ENCODE results near the gene CKLF. TPM values are rescaled to one million over a fixed set of nuclear protein-coding genes. Genes with fewer than 3 reads are reported as not detected.

The CKLF gene
- total RNA-seq, 1 experiment from 2014 or later = 77.1 TPM

DNA sequence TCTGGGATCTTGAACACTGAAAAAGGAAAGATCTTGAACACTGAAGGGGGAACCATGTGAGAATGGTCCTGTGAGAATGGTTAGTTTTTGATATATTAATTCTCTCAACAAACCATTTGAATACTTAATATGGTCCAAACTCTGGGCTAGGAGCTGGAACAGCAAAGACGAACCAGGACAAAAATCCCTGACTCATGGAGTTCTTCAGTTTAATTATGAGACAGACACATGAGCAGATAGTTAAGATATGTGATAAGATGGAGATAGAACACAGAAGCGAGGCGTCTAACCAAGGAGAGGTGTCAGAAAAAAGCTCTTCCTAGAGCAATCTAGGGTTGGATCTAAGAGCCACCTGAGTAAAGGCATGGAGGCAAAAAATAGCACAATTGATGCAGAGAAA lies 1.6 kb downstream of the CKLF start:
- ChIA-PET POLR2A (ENCODE audit: unreplicated experiment) (no interaction called here), CTCF (interaction anchor here (0.6 kb wide), 1 partner anchor 10 kb away, joined by 3 read pairs; no protein-coding TSS in a partner anchor)
- intact Hi-C loops (cut with micrococcal nuclease; ENCODE audit: unreplicated experiment) = loop anchor here (5.0 kb wide), 1 partner anchor 48 kb away; the partner anchor contains the start of gene CMTM3

DNA sequence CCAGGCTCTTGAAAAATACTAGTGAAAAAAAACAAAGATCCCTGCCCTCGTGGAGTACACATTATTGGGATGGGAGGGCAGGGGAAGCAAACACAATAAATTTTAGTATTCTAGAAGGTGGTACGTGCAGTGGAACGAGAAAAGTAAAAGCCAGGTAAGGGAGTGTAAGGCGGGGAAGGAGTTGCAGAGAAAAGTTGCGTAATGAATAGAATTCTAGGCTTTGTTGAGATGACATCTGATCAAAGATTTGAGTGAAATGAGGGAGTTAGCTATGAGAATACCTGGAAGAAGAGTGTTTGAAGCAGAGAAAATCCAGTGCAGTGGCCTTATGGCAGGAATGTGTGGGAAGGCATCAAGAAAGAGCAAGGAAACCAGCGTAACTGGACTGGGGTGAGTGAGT lies 2.1 kb downstream of the CKLF start:
- no TSS peak for BruUV-seq (replicated peaks)
- Histone ChIP-seq H3K4me3 (no peak overlapping the region), H2AFZ (no peak overlapping the region), H3F3A (ENCODE audit: insufficient read depth, low read depth) (peaks cover under 1% of the 10 kb centered on the region; the same call in 1 of the 2 replicates), H4K20me1 (ENCODE audit: insufficient read depth) (no peaks in the 10 kb centered on the region), H3K27me3 (ENCODE audit: insufficient read depth, low read depth) (no peaks in the 10 kb centered on the region), H3K9me3 (ENCODE audit: insufficient read depth, low read depth) (no peaks in the 10 kb centered on the region), H3K36me3 (ENCODE audit: low read depth) (0 out of 2 replicates have a peak, but pooled peaks cover 10% of the 10 kb centered on the region), H3K9me2 (ENCODE audit: insufficient read depth) (no peaks in the 10 kb centered on the region), H3K4me2 (no peak overlapping the region), H3K79me2 (ENCODE audit: low read depth) (peaks cover 20% of the 10 kb centered on the region), H3K4me1 (replicated peaks; ENCODE audit: insufficient read depth) (peaks cover 30% of the 10 kb centered on the region), H3K27ac (no peak overlapping the region)
- DNase-seq = no peak
- TF ChIP-seq, protein P1, sequence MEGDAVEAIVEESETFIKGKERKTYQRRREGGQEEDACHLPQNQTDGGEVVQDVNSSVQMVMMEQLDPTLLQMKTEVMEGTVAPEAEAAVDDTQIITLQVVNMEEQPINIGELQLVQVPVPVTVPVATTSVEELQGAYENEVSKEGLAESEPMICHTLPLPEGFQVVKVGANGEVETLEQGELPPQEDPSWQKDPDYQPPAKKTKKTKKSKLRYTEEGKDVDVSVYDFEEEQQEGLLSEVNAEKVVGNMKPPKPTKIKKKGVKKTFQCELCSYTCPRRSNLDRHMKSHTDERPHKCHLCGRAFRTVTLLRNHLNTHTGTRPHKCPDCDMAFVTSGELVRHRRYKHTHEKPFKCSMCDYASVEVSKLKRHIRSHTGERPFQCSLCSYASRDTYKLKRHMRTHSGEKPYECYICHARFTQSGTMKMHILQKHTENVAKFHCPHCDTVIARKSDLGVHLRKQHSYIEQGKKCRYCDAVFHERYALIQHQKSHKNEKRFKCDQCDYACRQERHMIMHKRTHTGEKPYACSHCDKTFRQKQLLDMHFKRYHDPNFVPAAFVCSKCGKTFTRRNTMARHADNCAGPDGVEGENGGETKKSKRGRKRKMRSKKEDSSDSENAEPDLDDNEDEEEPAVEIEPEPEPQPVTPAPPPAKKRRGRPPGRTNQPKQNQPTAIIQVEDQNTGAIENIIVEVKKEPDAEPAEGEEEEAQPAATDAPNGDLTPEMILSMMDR (conservative IDR thresholded peaks at IDR 0.05) = no peak
- TF ChIP-seq EZH2 (IDR thresholded peaks at IDR 0.05; ENCODE audit: low read depth) = no peak
- ChIA-PET CTCF (interaction anchor here (0.6 kb wide), 1 partner anchor 9 kb away, joined by 3 read pairs; no protein-coding TSS in a partner anchor), POLR2A (ENCODE audit: unreplicated experiment) (no interaction called here)
- intact Hi-C loops (cut with micrococcal nuclease; ENCODE audit: unreplicated experiment) = loop anchor here (5.0 kb wide), 1 partner anchor 48 kb away; the partner anchor contains the start of gene CMTM3

More for the DNA sequence above, 1.6 kb downstream of the CKLF start:
- Histone ChIP-seq H3F3A (ENCODE audit: insufficient read depth, low read depth) (peaks cover 5% of the 10 kb centered on the region; the same call in 1 of the 2 replicates), H3K4me3 (peak overlapping the region; percentile 66; the same call in 1 of the 2 replicates), H3K27me3 (ENCODE audit: insufficient read depth, low read depth) (no peaks in the 10 kb centered on the region), H3K4me1 (replicated peaks; ENCODE audit: insufficient read depth) (peaks cover 30% of the 10 kb centered on the region), H3K27ac (no peak overlapping the region), H3K79me2 (ENCODE audit: low read depth) (peaks cover 20% of the 10 kb centered on the region), H3K9me3 (ENCODE audit: insufficient read depth, low read depth) (no peaks in the 10 kb centered on the region), H3K4me2 (peak overlapping the region; percentile 91), H3K36me3 (ENCODE audit: low read depth) (0 out of 2 replicates have a peak, but pooled peaks cover 6% of the 10 kb centered on the region), H2AFZ (no peak overlapping the region), H4K20me1 (ENCODE audit: insufficient read depth) (no peaks in the 10 kb centered on the region), H3K9me2 (ENCODE audit: insufficient read depth) (no peaks in the 10 kb centered on the region)
- BruUV-seq (replicated peaks) = no TSS peak
- TF ChIP-seq EZH2 (IDR thresholded peaks at IDR 0.05; ENCODE audit: low read depth) = no peak
- TF ChIP-seq, protein P1 (conservative IDR thresholded peaks at IDR 0.05) = no peak
- DNase-seq = no peak

DNA sequence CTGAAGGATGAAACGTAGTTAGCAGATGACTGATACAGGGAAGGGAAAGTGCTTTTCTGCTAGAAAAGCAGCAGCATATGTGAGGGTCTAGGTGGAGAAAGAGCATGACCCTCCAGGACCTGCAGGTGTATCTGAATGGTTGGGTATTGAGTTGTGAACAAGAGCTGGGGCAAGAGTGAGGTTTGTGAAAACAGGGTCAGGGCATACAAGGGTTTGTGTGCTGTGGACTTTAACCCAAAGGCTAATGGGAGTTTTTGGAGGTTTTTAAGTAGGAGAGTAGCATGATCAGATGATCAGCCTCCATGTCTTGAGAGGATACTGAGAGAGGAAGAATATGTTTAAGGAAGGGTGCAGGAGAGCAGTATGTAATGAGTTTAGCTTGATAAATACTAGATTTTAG lies 7.7 kb downstream of the CKLF start:
- Histone ChIP-seq H3K36me3 (ENCODE audit: low read depth) (0 out of 2 replicates have a peak, but pooled peaks cover 15% of the 10 kb centered on the region), H3K27me3 (ENCODE audit: insufficient read depth, low read depth) (no peaks in the 10 kb centered on the region), H3K4me2 (no peak overlapping the region), H3K27ac (no peak overlapping the region), H3K9me3 (ENCODE audit: insufficient read depth, low read depth) (no peaks in the 10 kb centered on the region), H3K4me3 (no peak overlapping the region), H4K20me1 (ENCODE audit: insufficient read depth) (no peaks in the 10 kb centered on the region), H3K9me2 (ENCODE audit: insufficient read depth) (no peaks in the 10 kb centered on the region), H3K79me2 (ENCODE audit: low read depth) (no peaks in the 10 kb centered on the region; the same call in 1 of the 2 replicates), H3F3A (ENCODE audit: insufficient read depth, low read depth) (no peaks in the 10 kb centered on the region), H2AFZ (no peak overlapping the region), H3K4me1 (replicated peaks; ENCODE audit: insufficient read depth) (no peaks in the 10 kb centered on the region)
- intact Hi-C loops (cut with micrococcal nuclease; ENCODE audit: unreplicated experiment) = no loop called here
- ChIA-PET POLR2A (ENCODE audit: unreplicated experiment) (no interaction called here), CTCF (interaction anchor here (0.6 kb wide), 1 partner anchor 35 kb away, joined by 3 read pairs; no protein-coding TSS in a partner anchor)
- no peak for DNase-seq
- no TSS peak for BruUV-seq (replicated peaks)
- no peak for TF ChIP-seq EZH2 (IDR thresholded peaks at IDR 0.05; ENCODE audit: low read depth)
- TF ChIP-seq, protein P1 (conservative IDR thresholded peaks at IDR 0.05) = no peak

Data from PC-9 (cell line).